ENCODE measurements around the gene ARVCF. TPM values are rescaled to one million over a fixed set of nuclear protein-coding genes. Genes with fewer than 3 reads are reported as not detected.

Gene ARVCF
- total and polyA plus RNA-seq, 7 donors = 3.6 to 28.0 (median 8.7) TPM

DNA sequence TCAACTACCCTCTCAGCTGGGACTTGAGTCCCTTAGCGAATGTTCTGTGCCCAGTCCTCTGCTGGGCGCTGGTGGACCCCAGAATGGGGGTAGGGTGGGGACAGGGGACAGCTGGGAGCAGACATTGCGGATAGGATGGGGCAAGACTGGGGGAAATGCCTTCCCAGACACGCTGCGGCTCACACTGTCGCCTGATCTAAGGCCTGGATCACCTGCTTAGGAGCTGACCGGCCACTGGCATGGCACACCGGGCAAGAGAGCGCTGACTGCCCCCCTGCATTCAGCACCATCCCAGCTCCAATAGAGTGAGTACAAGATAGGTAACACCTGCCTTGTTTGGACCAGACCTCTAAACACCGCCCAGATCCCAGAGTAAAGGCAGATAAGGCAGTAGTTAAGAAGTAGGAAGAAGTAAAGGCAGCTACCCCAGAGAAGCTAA lies 1.4 kb downstream of the ARVCF start:
- Histone ChIP-seq H3K27me3 (ENCODE audit: insufficient read depth in 3 of 3, low read length in 2 of 3) (no peaks in the 10 kb centered on the region), H3K27ac (peak overlapping the region; percentile 72), H3K9me3 (no peaks in the 10 kb centered on the region), H3K36me3 (ENCODE audit: insufficient read depth in 1 of 2, low read depth in 1 of 2) (no peaks in the 10 kb centered on the region), H3K4me1 (peaks cover 24% of the 10 kb centered on the region), H3K4me3 (peak overlapping the region; percentile 89)
- DNase-seq (no peak), ATAC-seq (peak in 1 of 4 donors; percentile 28)
- TF ChIP-seq, protein P1, sequence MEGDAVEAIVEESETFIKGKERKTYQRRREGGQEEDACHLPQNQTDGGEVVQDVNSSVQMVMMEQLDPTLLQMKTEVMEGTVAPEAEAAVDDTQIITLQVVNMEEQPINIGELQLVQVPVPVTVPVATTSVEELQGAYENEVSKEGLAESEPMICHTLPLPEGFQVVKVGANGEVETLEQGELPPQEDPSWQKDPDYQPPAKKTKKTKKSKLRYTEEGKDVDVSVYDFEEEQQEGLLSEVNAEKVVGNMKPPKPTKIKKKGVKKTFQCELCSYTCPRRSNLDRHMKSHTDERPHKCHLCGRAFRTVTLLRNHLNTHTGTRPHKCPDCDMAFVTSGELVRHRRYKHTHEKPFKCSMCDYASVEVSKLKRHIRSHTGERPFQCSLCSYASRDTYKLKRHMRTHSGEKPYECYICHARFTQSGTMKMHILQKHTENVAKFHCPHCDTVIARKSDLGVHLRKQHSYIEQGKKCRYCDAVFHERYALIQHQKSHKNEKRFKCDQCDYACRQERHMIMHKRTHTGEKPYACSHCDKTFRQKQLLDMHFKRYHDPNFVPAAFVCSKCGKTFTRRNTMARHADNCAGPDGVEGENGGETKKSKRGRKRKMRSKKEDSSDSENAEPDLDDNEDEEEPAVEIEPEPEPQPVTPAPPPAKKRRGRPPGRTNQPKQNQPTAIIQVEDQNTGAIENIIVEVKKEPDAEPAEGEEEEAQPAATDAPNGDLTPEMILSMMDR (IDR thresholded peaks at IDR 0.05) = no peak
- intact Hi-C loops (cut with DNase I) = no loop called here
- WGBS, 3 donors = 59 to 77% (median 63%) methylated on average over 10 of the region's 10 CpGs

DNA sequence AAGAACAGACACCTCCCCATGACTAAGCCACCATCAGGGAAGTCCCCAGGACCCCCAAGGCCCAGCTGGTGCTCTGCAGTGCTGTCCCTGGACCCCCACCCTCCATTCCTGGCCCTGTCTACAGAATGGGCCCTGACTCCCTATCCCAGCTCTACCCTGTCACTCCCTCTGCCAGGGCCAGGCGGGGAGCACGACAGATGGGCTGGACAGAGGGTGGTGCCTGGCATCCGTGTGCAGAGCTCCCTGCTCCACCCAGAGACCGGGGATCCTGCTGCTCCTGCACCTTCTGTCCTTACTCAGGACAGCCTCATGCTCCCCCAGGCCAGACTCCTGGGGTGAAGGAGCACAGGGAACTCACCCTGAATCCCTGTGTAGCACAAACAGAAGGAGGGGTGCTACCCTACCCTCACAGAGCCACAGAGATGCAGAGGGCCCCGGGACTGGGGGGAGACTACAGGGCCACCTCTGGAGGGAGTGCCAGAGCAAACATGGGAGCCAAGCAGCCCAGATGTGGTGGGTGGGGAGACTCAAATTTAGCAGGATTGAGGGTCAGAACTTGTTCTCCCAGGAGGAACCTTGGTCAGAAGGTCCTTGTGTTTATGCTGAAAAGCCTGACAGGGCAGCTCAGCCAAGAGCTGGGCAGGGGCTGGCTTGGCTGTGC lies 2.0 kb downstream of the ARVCF start:
- ATAC-seq = peak in 2 of 4 donors; percentile 32 to 37
- H3K27me3 ChIP-seq (ENCODE audit: insufficient read depth in 3 of 3, low read length in 2 of 3) = no peaks in the 10 kb centered on the region
- DNase-seq = peak in 1 of 2 donors; percentile 48
- H3K9me3 ChIP-seq = no peaks in the 10 kb centered on the region
- no peaks in the 10 kb centered on the region for H3K36me3 ChIP-seq (ENCODE audit: insufficient read depth in 1 of 2, low read depth in 1 of 2)
- H3K4me3 ChIP-seq = no peak overlapping the region
- 29 to 59% (median 34%) methylated on average over 5 of the region's 5 CpGs for WGBS, 3 donors
- H3K27ac ChIP-seq = peak overlapping the region; percentile 72
- TF ChIP-seq, protein P1 (IDR thresholded peaks at IDR 0.05) = no peak
- intact Hi-C loops (cut with DNase I) = no loop called here
- H3K4me1 ChIP-seq = peaks cover 24% of the 10 kb centered on the region

DNA sequence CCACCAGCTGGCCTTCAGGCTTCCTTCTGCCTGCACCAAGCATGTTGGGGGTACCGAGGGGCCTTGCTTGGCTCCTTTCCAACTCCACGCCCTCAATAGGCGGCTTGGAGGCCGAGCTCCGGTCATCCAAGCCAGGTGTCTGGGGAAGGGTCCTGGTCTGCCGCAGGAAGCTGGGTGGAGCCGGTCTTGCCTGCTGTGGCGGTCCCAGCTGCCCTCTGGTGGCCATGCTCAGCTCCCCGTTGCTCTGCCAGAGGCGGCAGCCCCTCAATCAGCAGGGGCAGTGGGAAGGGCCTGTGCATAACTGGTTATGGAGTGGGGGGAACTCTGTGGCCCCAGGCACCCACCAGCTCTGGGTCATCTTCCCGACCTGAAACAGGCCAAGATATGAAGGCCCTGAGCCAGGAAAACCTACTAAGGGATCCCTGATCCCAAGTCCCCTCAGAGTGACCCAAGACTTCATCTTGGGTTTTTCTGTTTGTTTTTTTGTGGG lies 3.2 kb downstream of the ARVCF start:
- Histone ChIP-seq H3K9me3 (no peaks in the 10 kb centered on the region), H3K27ac (no peak overlapping the region), H3K36me3 (ENCODE audit: insufficient read depth in 1 of 2, low read depth in 1 of 2) (no peaks in the 10 kb centered on the region), H3K27me3 (ENCODE audit: insufficient read depth in 3 of 3, low read length in 2 of 3) (no peaks in the 10 kb centered on the region), H3K4me1 (peaks cover 24% of the 10 kb centered on the region), H3K4me3 (no peak overlapping the region)
- intact Hi-C loops (cut with DNase I) = loop anchor here (1.0 kb wide), 1 partner anchor 43 kb away; no protein-coding TSS in a partner anchor
- 5 to 9% (median 5%) methylated on average over 10 to 11 of the region's 11 CpGs for WGBS, 3 donors
- DNase-seq (peak; percentile 66 to 88), ATAC-seq (peak; percentile 57 to 70 (median 60))
- TF ChIP-seq, protein P1 (IDR thresholded peaks at IDR 0.05) = peak; percentile 84

DNA sequence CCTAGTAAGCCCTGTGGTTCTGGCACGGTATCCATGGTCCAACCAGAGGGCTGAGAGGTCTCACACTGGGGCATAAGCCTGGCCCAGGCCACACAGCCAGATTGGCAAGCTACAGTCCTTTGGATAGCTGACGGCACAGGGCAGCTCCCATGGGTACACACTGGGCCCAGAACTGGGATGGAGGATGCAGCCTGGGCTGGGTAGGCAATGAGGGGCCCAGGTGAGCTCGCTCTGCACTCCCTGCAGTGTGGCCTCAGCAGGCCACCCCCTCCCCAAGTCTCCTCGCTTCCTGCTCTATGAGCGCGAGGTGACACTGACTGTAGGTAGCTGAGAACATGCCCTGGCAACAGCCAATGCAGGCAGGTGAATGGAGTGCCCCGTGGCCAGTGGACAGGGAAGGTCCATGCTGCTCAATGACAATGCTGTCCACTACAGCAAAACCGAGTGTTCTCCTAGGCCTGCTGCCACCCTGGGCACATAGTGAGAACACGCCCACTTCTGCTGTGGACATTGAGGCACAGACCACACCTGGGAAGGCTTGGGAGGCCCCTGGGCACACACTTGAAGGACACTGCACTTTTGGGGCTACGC lies 3.8 kb downstream of the ARVCF start:
- no peak overlapping the region for H3K27ac ChIP-seq
- H3K4me1 ChIP-seq = peaks cover 24% of the 10 kb centered on the region
- no peaks in the 10 kb centered on the region for H3K9me3 ChIP-seq
- ATAC-seq (no peak), DNase-seq (peak in 1 of 2 donors; percentile 44)
- WGBS, 3 donors = 79 to 91% (median 82%) methylated on average over 10 of the region's 10 CpGs
- TF ChIP-seq, protein P1 (IDR thresholded peaks at IDR 0.05) = no peak
- H3K4me3 ChIP-seq = no peak overlapping the region
- no peaks in the 10 kb centered on the region for H3K36me3 ChIP-seq (ENCODE audit: insufficient read depth in 1 of 2, low read depth in 1 of 2)
- intact Hi-C loops (cut with DNase I) = loop anchor here (1.0 kb wide), 1 partner anchor 43 kb away; no protein-coding TSS in a partner anchor
- no peaks in the 10 kb centered on the region for H3K27me3 ChIP-seq (ENCODE audit: insufficient read depth in 3 of 3, low read length in 2 of 3)

Measured in psoas muscle (tissue), 8 donors.